NCI-H1694 treated with DMSO at 0.1 percent for 48 hours (cell line): ENCODE results near the gene CNPY1.

Experiments used
- DNase-seq: peaks from one replicate; lab custom pipeline; 2025; lab: John Stamatoyannopoulos, UW

The CNPY1 gene

DNA sequence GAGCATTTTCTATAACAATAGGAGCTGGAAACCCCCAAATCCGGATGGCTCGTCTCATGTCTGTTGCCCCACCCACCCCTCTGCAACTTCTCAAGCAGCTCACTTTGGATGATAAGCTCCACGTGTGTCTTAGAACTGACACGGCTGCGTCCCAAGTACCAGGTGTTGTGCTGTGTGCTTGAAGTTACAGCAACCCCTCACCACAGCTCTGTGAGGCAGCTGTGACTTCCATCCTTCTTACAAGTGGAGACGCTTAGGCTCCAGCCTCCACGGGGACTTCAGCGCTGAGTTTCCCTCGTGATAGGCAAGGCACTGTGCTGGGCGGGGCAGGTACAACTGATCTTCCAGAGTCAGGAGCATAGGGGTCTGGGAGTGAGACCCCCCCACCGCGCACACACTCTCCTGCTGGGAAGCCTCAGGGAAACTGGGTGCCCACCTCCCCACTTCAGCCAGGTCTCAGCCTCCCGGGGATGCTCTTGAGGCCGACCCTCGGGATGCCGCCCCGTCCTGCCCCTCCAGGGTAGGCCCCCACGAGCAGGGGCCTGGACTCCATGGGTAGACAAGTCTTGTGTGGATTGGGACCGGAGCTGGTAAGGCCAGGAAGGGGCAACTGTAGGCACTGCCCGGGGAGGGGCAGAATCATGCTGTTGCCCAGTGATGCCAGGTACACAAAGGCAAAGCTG, 57.1 kb downstream of the CNPY1 start:
- no peak for DNase-seq

DNA sequence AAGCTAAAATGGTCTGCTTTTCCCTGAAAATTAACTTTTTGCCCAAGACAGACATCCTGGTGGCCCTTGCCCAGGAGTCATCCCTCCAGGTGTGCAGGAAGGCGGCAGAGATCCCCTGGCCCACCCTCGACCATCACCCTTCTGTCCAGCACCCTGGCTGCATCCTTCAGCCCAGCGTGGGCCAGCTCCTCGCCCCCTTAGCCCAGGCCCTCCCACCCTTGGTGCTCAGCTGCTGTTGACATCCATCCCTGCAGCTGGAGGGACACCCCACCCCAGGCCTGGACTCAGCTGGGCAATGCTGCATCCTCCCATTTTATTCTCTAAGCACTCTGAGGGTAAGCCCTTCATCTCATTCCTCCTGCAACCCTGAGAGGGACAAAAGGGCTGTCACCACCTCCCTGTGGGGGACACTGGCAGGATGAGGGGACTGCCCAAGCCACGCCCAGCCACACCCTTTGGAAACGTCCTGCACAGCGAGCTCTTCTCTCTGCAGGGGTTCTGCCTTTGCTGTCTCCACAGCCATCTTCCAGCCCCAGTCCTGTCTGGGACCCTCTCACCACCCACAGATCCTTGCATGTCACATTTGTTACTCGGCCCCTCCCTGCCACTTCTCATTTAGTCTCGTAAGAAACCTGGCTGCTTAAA, 57.8 kb downstream of the CNPY1 start:
- DNase-seq: no peak

DNA sequence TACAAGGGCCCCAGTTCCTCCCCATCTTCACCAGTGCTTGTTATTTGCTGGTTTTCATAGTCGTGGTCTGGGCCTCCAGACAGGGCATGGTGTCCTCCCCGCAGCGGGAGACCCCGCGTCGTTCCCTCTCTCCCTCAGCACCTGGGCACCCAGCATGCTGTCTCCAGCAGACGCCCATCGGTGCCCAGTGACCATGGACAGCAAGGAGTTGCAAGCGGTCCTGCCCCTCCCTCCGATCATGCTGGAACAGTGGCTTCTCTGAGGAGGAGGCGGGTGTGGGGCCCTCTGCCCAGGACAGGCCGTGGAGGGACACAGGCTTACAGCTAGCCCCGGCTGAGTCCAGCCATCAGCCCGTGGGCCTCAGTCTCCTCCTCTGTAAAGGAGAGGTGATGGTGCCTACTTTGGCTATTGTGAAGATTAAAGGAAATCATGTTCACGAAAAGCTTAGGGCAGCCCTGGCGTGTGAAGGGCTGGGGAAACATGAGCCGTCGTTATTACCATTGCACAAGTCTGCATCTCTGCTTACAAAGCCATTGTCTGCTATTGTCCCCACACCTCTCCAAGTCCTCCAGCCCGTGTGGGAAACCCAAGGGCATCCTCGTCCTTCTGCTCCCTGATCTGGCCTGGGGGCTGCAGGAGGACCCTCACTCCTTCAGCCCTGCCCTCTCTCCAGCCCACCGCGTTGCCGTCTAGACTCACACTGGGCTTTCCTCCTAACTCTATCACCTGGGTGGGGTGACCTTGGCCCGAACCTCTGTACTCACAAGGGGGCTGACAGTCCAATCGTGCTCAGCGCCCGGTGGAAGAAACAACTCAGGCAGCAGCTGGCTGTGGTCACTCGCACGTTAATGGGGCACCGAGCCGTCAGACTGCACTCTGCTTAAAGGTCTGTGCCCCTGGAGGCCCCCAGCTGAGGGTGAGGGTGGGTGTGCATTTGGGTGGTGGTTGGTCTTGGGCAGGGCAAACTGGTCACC, 58.6 kb downstream of the CNPY1 start:
- no peak for DNase-seq

DNA sequence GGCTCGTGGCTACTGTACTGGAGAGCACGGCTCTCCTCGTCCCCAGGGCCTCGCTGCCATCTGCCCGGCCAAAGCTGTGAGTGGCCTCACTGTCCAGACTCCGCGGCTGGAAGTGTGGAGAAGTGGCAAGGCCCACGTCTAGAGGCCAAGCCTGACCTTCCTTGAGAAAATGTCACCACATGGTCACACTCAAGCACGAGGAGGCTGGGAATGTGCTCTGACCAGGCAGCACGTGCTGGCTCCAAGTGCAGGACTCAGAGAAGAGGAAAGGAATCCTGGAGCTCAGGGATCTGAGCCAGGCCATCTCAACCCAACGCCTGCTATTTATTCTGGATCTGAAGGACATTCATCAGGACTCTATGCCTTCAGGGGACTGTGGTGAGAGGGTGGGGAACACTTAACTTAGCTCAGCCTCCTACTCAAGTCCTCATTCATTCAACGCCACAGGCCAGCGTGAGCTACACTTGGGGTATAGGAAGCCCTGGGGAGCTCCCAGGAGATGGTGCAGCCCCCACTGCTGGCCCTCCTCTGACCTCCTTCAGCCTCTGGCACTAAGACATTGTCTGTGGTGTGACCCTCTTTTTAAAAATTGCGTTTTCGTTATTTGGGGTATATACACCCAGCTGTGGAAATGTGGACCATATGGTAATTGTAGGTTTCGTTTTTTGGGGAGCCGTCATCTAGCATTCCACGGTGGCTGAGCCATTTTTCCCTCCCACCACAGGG, 59.4 kb downstream of the CNPY1 start:
- DNase-seq: no peak

DNA sequence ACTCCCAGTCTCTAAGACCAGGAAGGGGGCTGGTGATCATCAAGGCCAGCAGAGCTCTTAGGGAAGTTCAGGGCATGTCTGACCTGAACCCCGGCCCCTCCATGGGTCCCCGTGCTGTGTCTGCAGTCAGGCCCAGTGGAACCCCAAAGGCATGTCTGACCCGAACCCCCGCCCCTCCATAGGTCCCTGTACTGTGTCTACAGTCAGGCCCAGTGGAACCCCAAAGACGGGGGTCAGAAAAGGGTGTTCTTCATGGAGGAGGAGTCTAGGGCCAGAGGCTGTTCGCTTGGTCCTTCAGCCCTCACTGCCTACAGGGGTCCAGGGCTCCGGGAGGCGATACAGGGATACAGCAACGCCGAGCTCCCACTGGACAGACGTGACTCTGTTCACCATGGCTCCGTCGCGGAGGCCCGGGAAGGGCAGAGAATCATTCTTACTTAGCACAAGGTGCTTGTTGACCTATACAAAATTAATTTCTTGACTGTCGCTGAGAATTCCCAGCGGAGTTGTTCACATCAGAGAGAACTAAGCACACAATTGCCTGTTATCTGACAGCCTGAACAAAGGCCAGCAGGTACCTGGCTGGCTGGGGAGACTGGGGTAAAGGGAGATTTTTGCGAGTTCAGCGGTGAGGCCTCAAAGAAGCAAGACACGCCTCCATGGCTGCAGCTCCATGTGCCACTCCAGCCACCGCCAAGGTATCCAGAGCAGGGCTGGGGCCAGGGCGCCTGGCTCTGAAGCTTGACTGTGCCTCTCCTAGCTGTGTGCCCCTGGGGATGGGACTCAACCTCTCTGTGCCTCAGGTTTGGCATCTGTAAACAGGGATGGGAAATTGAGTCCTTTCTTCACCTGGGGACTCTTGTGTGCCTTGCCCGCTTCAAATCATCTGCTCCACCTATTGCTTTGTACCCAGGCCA, 61.6 kb downstream of the CNPY1 start:
- DNase-seq: no peak

DNA sequence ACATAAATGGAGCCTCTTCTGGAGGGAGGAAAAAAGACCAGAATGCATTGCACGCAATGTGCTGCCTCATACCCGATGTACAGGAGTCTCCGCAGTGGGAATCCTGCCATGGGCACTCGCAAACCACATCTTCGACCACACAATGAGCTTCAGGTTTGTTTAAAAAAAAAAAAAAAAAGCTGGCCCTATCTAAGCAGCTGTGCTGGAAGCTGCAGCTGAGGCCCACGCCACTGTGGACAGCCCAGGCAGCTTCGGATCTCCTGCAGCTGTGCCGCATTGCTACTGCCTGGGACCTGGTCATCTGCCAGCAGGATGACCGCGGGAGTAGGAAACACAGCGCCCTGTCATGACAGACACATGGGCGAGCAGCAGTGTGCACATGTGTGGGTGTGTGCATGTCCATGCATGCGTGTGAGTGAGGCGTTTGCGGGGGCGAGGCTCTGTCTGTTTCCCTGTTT, 62.5 kb downstream of the CNPY1 start:
- DNase-seq: no peak

DNA sequence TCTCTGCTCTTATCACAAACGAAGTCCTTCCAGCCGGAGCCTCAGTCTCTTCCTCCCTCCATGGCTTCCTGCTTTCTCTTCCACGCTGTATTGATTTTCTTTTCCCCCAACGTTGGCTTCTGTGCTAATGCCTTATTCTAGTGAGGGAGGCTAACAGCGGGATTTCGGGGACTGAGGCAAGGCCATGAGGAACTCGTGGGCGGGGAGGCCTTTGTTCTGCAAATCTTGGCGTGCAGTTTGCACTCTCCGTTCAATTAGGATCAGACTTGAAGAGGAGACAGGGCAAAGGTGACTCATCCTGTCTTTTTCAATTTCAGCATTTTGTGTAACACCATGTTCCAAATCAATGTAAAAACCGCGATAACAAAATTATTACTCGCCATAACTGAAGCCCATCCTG, 63.1 kb downstream of the CNPY1 start:
- no peak for DNase-seq

DNA sequence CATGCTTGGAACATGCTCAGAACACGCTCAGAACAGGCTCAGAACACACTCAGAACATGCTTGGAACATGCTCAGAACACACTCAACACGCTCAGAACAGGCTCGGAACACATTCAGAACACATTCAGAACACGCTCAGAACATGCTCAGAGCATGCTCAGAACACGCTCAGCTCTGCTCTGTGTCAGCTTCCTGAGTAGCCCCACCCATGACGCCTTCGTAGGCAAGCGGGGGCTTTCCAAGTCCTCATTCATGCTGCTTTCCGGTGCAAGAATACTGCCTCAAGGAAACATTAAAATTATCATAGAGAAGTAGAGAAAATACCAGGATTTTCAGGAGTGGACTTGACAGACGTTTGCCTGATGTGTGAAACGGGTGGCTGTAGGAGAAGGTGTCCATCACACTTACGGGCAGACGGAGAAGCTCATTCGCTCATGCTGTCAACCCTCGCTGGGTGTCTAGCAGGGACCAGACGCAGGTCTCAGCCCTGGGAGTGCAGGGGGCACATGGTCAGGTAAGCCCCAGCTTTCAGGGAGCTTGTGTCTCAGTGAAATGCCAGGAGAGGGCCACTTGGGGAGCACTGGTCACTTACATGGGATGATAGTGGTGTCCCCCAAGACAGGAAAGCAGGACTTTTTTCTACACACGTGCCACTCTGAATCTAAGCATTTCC, 63.7 kb downstream of the CNPY1 start:
- no peak for DNase-seq

DNA sequence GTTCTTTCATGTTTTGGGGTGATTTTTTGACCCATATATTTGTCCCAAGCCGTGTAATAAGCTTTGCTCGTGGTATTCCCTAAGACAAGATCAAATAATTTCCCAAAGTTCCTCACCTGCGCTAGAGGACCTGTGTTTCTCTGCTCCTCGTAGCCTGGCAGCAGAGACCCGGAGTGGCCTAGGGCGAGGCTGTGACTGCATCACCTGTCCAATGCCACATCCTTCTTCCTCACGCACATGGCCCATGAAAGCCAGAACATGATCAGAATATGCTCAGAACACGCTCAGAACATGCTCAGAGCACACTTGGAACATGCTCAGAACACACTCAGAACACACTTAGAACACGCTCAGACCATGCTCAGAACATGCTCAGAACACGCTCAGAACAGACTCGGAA, 64.6 kb downstream of the CNPY1 start:
- DNase-seq: no peak

DNA sequence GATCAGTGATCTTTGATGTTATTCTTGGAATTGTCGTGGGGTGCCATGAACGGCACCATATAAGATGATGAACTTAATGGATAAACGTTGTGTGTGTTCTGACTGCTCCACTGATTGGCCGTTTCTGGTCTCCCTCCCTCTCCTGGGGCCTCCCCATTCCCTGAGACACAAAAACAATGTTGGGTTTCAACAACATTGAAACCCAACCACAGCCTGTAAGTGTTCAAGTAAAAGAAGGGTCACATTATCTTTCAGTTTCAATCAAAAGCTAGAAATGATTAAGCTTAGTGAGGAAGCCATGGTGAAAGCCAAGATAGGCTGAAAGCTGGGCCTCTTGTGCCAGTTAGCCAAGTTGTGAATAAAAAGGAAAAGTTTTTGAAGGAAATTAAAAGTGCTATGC, 68.9 kb downstream of the CNPY1 start:
- DNase-seq: no peak

DNA sequence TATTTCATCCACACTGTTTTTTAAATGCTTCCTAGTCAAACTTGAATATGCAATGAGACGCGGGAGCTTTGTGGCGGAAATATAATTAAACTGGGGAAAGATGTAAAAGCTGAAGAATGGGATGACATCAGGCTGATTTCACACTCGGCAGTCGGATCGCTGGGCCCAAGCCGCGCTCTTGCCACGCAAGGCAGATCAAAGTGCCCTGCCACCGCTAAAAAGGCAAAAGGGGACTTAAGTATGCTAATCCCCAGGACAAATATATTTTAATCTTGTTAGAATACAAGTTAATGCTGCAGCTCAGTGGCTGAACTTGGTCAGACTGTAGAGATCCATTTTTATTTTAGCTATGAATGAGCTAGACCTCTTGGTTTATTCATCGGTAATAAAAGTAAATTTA, 74.6 kb downstream of the CNPY1 start:
- DNase-seq: no peak

DNA sequence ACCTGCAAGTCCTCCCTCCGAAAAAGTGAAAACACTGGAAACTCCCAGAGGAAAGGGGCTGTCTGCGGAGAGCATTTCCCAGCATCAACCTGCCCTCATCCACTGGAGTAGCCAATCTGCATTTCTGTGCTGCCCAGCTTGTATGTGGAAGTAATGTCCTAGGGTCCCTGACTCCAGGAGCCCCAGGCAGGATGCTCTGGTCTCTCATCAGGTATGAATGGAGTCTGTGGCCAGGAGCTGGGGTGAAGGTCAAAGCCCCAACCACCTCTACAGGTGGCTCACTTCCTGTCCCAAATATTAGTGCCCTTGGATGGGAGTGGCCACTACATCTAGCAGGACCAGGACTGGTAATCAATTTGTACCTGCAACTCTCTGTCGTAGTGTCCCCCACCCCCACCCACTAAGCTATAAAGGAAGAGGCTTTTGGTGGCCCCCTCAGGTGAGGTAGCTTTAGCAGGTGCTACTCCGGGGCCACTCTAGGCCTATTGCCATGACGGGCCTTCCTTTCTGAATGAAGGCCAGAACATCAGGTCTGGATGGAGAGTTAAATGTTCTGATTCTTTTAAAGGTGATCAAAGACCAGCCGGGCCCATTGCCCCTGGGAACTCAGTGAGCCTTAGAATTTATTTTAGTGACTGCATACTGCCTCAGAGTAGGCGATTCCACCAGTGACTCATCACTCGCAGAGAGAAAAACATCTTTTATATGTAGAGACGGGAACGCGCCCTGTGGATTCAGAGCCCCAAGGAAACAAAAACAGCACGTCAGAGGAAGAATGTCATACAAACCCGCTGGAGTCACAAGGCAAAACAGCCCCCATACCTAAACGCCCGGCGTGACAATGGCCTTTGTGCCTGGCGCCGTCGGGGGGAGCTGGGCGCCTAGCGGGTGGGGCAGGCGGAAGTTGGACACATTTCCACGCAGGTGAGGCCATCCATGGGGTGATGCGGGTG, 75.4 kb downstream of the CNPY1 start:
- no peak for DNase-seq

DNA sequence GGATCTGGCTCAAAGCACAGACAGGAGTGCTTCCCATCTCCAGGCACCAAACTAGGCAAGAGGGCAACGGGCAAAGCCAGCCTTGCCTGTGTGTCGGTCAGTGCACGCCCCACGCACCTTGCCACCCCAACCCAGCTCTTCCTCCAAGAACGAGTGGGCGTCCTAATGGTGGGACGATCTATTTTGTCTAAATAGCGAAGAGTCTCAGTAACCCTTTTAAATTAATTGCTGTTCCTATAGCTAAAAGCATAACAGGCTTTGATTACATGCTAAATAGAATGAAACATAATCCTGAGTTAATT, 76.2 kb downstream of the CNPY1 start:
- DNase-seq: no peak

DNA sequence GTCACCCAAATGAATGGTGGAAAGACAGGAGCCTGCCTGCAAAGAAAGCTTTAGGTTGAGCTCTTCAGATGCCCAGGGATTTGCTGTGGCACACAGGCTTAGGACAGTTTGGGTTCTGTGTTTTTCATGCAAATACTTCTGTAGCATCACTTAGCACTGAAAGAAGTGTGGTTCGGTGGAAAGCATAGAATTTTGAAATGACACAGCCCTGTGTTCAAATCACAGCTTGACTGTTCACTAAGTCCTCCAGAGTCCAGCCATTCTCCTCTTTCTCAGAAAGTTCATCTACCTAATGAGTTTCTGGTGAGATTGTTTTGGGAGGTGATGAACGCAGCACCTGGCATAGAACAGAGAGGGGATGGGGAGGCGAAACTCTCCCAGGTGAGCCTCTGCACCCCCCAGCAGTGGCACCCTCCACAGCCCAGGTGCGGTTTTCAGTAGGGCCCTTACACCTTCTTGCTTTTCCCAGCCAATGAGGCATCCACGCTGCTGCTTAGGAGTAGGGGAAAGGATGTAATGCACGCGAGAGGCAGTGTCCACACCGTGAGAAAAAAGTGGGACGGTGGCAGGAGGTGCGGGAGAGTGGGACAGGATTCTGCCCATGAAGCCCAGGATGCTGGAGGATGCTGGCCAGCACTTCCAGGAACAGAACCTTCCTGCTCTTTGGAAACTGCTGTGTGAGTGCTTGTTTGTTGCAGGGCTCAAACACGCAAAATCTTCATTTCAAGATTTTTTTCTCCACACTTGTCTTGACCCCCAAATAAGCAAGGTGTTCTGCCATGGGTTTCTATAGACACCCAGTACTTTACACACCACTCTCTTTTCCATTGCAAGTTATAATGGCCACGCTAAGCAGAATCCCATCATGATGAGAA, 76.8 kb downstream of the CNPY1 start:
- DNase-seq: no peak

DNA sequence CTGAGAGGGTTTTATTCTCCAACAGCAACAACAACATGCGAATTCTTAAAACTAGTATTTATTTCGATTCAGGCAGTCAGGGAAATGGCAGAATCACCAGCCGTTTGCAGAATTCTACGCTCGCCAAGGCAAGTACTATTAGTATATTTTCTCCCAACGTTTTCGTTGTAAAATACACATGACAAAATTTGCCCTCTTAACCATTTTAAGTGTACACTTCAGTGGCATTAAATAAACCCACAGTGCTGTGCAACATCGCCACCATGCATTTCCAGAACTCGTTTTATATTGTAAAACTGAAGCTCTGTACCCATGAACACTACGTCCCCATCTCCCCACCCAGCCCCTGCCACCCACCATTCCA, 77.6 kb downstream of the CNPY1 start:
- no peak for DNase-seq

DNA sequence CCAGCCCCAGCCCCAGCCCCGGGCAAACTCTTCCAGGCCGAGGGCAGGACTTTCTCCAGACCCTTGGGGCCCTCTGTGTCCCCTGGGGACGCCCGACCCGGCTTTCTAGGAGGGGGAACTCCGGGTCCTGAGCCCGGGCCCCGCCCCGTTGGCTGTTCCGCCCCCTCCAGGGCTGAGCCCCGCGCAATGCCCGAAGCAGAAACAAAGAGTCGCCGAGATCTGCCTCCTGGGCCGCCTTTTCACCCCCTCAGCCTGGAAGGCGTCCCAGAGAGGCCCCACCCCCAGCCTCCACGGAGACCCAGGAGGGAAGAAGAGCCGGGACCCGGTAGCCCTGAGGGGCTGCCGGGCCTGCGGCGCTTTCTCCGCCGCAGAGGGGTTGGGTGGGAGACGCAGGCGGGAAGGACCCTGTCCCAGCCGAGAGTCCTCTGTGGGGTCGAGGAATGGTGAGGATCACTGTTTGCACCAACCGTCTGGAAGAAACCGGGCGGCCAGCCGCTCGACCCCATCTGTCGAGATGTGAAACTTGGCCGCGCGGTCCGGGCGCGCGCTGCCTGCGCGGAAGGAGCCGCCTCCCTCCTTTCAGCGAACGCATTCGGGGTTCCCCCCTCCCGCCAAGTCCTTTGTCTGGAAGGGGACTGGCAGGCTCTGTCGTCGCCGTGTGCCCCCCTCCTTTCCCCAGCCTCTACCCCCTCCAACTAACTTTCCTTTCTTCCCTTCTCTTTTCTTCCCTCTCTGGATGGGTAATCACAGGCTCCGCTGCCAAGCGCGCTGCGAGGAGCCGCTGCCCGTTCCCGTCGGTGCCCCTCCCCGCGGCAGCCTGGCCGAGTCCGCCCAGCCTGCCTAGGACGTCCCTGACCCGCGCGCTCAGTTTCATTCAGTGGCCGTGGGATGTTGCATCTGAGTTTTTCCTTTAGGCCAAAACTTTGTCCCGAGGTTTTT, 78.2 kb downstream of the CNPY1 start:
- no peak for DNase-seq
